Cardiac fibroblast (primary cell): Measurements from ENCODE around the gene ABHD18.
"Not testable (repeated sequence)": the region's sequence is repeated elsewhere in the genome, so short reads cannot be mapped to it uniquely, and the experiment has no call there.

Source experiments
- DNase-seq, 2 donors: peaks; one replicate each; pipeline versions ENCODE4 v3.0.0 to v3.0.0-alpha.2; 2010; ENCODE audit warnings: low read depth in 2 of 2
- H3K4me3 ChIP-seq, 2 donors: replicated peaks in 1 of 2; 1 replicate in 1 of 2; 2 replicates in 1 of 2; pipeline ENCODE4 v1.5.1; 2011; ENCODE audit warnings: low read depth in 2 of 2, low read length in 2 of 2, mild to moderate bottlenecking in 2 of 2, moderate library complexity in 1 of 2
- TF ChIP-seq, protein P1 (sequence below): IDR thresholded peaks from one replicate; pipeline ENCODE4 v1.5.1; 2011; ENCODE audit warnings: low read depth, mild to moderate bottlenecking, low read length, inconsistent platforms

ABHD18 gene

DNA sequence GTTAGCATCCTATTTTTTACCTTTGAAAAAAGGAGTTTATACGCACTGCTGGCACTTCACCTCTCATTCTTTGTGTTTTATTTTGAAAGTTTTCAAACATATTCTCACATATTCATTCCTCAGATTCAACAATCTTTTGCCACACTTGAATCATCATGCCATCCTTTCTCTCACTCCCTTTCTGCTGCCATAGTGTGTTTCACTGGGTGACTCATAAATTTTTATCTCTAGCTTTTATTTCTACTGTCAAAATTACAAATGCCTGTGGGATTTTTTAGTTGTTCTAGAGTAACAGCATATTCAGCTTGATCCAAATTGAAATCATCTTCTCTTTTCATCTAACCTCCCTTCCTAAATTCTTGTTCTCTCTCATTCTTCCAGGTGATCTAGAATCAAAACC is 28.2 kb upstream of the ABHD18 start:
- TF ChIP-seq, protein P1, sequence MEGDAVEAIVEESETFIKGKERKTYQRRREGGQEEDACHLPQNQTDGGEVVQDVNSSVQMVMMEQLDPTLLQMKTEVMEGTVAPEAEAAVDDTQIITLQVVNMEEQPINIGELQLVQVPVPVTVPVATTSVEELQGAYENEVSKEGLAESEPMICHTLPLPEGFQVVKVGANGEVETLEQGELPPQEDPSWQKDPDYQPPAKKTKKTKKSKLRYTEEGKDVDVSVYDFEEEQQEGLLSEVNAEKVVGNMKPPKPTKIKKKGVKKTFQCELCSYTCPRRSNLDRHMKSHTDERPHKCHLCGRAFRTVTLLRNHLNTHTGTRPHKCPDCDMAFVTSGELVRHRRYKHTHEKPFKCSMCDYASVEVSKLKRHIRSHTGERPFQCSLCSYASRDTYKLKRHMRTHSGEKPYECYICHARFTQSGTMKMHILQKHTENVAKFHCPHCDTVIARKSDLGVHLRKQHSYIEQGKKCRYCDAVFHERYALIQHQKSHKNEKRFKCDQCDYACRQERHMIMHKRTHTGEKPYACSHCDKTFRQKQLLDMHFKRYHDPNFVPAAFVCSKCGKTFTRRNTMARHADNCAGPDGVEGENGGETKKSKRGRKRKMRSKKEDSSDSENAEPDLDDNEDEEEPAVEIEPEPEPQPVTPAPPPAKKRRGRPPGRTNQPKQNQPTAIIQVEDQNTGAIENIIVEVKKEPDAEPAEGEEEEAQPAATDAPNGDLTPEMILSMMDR: no peak
- DNase-seq: peak; percentile 35 to 42

DNA sequence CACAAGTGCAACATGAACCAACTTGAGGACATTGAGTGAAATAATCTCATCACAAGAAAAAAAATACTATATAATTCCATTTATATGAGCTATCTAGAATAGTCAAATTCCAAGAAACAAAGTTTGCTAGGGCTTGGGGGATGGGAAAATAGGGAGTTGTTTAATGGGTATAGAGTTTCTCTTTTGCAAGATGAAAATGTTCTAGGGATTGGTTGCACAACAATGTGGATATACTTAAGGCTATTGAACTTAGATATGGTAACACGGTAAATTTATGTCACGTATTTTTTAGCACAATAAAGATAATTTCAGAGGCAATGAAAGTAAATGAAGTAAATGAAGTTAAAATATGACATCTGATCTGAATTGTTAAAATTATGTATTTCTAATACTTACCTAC is 8.1 kb upstream of the ABHD18 start:
- TF ChIP-seq, protein P1: no peak
- DNase-seq: no peak
- H3K4me3 ChIP-seq: no peak overlapping the region

More for the DNA sequence above, 28.2 kb upstream of the ABHD18 start:
- H3K4me3 ChIP-seq: no peak overlapping the region

DNA sequence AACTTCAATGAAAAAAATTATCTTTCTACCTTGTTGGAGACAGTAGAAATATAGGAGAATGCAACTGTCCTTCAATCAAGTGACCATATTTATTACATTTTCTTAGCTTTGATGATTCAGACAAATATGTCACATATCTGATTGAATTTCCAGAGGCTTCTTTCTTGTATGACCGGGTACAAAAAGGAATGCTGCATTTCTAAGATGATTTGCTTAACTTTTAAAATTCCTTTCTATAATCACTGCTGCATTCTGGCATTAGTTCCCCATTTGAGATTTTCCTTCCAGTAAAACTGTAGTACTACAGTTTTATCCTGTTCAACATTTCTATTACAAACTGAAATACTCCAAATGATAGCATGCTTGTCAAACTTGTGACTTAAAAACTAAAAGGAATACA is 5.4 kb upstream of the ABHD18 start:
- no peak overlapping the region for H3K4me3 ChIP-seq
- TF ChIP-seq, protein P1: no peak
- peak in 1 of 2 donors; percentile 5 for DNase-seq

DNA sequence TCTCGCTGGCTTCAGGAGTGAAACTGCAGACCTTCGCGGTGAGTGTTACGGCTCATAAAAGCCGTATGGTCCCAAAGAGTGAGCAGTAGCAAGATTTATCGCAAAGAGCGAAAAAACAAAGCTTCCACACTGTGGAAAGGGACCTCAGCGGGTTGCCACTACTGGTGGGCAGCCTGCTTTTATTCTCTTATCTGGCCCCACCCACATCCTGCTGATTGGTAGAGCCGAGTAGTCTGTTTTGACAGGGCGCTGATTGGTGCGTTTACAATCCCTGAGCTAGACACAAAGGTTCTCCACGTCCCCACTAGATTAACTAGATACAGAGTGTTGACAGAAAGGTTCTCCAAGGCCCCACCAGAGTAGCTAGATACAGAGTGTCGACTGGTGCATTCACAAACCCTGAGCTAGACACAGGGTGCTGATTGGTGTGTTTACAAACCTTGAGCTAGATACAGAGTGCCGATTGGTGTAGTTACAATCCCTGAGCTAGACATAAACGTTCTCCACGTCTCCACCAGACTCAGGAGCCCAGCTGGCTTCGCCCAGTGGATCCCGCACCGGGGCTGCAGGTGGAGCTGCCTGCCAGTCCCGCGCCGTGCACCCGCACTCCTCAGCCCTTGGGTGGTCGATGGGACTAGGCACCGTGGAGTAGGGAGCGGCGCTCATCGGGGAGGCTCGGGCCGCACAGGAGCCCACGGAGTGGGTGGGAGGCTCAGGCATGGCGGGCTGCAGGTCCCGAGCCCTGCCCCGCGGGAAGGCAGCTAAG is 1.4 kb upstream of the ABHD18 start:
- H3K4me3 ChIP-seq: peak overlapping the region; percentile 31 to 97
- not testable (repeated sequence) for DNase-seq

DNA sequence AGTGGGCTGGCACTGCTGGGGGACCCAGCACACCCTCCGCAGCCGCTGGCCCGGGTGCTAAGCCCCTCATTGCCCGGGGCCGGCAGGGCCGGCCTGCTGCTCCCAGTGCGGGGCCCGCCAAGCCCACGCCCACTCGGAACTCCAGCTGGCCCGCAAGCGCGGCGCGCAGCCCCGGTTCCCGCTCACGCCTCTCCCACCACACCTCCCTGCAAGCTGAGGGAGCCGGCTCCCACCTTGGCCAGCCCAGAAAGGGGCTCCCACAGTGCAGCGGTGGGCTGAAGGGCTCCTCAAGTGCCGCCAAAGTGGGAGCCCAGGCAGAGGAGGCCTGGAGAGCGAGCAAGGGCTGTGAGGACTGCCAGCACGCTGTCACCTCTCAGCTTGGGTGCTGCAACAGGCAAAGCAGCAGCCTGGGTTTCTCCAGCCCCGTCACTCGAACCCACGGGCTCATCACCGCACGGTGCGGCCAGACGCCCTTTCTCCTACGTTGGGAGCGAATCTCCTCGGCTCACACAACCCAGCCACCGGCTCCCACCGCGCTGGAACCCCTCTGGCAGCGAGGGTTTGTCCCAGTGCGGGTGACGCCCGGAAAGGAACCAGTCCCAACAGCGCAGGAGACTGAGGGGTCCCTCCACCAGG is 662 bp upstream of the ABHD18 start:
- peak overlapping the region; percentile 97 to 98 for H3K4me3 ChIP-seq
- DNase-seq: not testable (repeated sequence)

DNA sequence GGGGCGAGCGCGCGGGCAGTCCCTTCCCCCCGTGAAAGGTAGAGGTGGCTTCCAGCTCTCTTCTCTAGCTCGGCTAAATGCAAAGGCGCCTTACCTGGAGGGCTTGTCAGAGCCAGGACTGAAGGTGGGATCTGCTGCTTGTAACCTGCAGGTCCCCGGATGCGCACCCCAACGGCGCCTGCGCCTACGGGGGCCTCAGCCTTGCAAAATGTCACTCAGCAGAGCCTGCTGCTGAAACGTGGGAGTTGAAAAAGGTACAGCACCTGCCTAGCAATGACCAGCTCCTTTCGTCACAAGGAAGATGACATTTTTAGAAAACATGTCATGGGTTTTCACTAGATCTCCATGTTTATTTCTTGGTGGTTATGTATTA is 583 bp downstream of the ABHD18 start:
- peak; percentile 25 to 28 for DNase-seq

DNA sequence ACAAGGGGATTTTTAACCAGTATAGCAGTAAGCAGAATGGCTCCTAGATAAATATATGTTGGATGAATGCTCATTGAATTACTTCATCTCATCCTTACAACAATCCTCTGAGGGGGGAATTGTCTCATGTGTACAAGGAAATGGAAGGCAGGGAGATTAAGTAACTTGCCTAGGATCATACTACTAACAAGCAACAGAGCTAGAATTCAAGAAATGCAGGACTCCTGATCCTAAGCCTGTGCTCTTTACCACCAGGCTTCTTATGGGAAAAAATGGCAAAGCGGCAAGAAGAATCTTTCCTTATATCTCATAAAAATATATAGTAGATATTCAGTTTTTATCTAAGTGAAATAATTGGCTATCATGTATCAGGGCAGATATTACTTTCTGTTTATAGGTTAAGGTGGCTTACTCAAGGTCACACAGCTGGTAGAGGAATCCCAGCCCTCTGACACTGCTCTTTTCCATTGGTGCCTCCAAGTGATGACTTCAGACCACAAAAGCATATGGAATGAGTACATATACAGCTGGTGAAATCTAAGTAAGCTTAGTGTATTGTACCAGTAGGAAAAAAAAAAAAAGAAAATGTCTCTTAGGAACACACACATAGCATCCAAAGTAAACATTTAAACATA is 2.1 kb downstream of the ABHD18 start:
- TF ChIP-seq, protein P1: no peak
- H3K4me3 ChIP-seq: no peak overlapping the region
- DNase-seq: peak in 1 of 2 donors; percentile 5

More for the DNA sequence above, 583 bp downstream of the ABHD18 start:
- peak overlapping the region; percentile 97 to 98 for H3K4me3 ChIP-seq
- TF ChIP-seq, protein P1: no peak
